Glutamatergic neuron (in vitro differentiated cells): Measurements from ENCODE around the gene GLI3. TPM values are rescaled to one million over a fixed set of nuclear protein-coding genes. Genes with fewer than 3 reads are reported as not detected.

ENCODE experiments used
- DNase-seq: peaks from one replicate; pipeline ENCODE4 v3.0.0; 2022
- H3K27ac Mint-ChIP-seq: one replicate; pipeline ENCODE4 v1.8.0; 2020; ENCODE audit warnings: mild to moderate bottlenecking, mixed read lengths, inconsistent platforms; ENCODE audit not compliant: unreplicated experiment
- H3K27me3 Mint-ChIP-seq: one replicate; pipeline ENCODE4 v1.8.0; 2020; ENCODE audit warnings: mild to moderate bottlenecking, moderate library complexity, mixed read lengths, inconsistent platforms; ENCODE audit not compliant: unreplicated experiment
- H3K36me3 Mint-ChIP-seq: one replicate; pipeline ENCODE4 v1.8.0; 2020; ENCODE audit warnings: mild to moderate bottlenecking, mixed read lengths, inconsistent platforms; ENCODE audit not compliant: unreplicated experiment
- H3K4me1 Mint-ChIP-seq: one replicate; pipeline ENCODE4 v1.8.0; 2020; ENCODE audit warnings: mild to moderate bottlenecking, low read depth, mixed read lengths, inconsistent platforms; ENCODE audit not compliant: unreplicated experiment
- H3K4me3 Mint-ChIP-seq: one replicate; pipeline ENCODE4 v1.8.0; 2020; ENCODE audit warnings: mild to moderate bottlenecking, mixed read lengths, inconsistent platforms; ENCODE audit not compliant: unreplicated experiment
- H3K9me3 Mint-ChIP-seq: one replicate; pipeline ENCODE4 v1.8.0; 2020; ENCODE audit warnings: mild to moderate bottlenecking, moderate library complexity, mixed read lengths, inconsistent platforms; ENCODE audit not compliant: unreplicated experiment
- CTCF ChIP-seq: fragments of 200-600 bp; sonication (generic); IDR thresholded peaks from one replicate; pipeline ENCODE4 v1.5.0; 2021; ENCODE audit not compliant: partially characterized antibody, unreplicated experiment
- total RNA-seq: library from RNA; stranded (reverse); fragmentation: NEBNext Ultra II Directional; extraction: Animal tissue kit (Norgen Biotek cat#: 25700); gene quantifications from one replicate; pipeline ENCODE4 v1.2.1, GENCODE V29; 2021; ENCODE audit not compliant: unreplicated experiment

Gene GLI3
- total RNA-seq, 1 donor from 2014 or later: 2.9 TPM

DNA sequence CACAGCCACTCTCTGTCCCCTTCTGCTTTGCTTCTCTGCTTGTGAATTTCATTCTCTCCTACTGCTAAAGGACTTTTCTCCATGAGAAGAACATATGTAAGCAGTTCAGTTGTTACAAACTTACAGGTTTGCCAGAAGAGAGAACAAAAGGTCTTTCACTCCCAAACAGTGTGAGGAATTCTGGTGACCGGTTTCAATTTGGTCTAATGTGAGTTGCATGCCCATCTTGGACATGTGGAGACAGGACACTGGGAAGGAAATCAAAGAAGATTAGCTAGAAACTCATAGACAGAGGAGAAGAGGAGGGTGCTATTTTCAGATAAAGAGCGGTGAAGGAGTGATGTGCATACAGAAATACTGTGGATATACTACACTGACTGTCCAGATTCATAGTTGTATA lies 324.6 kb downstream of the GLI3 start:
- Mint-ChIP-seq H3K36me3 (no peaks in the 10 kb centered on the region), H3K9me3 (no peaks in the 10 kb centered on the region), H3K4me1 (no peaks in the 10 kb centered on the region), H3K27me3 (no peaks in the 10 kb centered on the region), H3K27ac (no peak overlapping the region), H3K4me3 (no peak overlapping the region)
- no peak for DNase-seq
- no peak for TF ChIP-seq CTCF

GRCh38 chr7:41911792-41912191 lies 325.2 kb downstream of the GLI3 start:
- Mint-ChIP-seq H3K9me3 (no peaks in the 10 kb centered on the region), H3K36me3 (no peaks in the 10 kb centered on the region), H3K4me3 (no peak overlapping the region), H3K27ac (no peak overlapping the region), H3K27me3 (no peaks in the 10 kb centered on the region), H3K4me1 (no peaks in the 10 kb centered on the region)
- DNase-seq: no peak
- no peak for TF ChIP-seq CTCF
